GM12891 (cell line): ENCODE data around the gene CRISPLD2.

Experiments
- DNase-seq: peaks from one replicate; pipeline ENCODE4 v3.0.0; 2011; ENCODE audit warnings: low spot score; ENCODE audit not compliant: insufficient read length
- FAIRE-seq: peaks from 2 replicates; lab custom pipeline; 2011; peaks lifted over from hg19 to GRCh38; lab: Jason Lieb, UNC
- PAX5 ChIP-seq: IDR thresholded peaks from 2 replicates; pipeline ENCODE4 v1.6.1; 2011; ENCODE audit warnings: low read length, moderate library complexity, mild to moderate bottlenecking; ENCODE audit not compliant: insufficient read depth, severe bottlenecking
- POLR2A ChIP-seq: IDR thresholded peaks from 2 replicates; pipeline ENCODE4 v1.6.1; 2011; ENCODE audit warnings: low read depth, low read length, control low read depth
- POLR2AphosphoS5 ChIP-seq: IDR thresholded peaks from 2 replicates; pipeline ENCODE4 v1.6.1; 2011; ENCODE audit warnings: low read depth, low read length, control low read depth
- POU2F2 ChIP-seq: IDR thresholded peaks from 2 replicates; pipeline ENCODE4 v1.6.1; 2011; ENCODE audit warnings: low read depth, mild to moderate bottlenecking, control low read depth, low read length, moderate library complexity
- SPI1 ChIP-seq: IDR thresholded peaks from 2 replicates; pipeline ENCODE4 v1.6.1; 2011; ENCODE audit warnings: low read depth, low read length, control low read depth
- TAF1 ChIP-seq: IDR thresholded peaks from 2 replicates; pipeline ENCODE4 v1.6.1; 2011; ENCODE audit warnings: low read depth, low read length, control low read depth

The CRISPLD2 gene

GRCh38 chr16:84874004-84874435 is 54.2 kb downstream of the CRISPLD2 start:
- TF ChIP-seq POU2F2 (no peak), POLR2AphosphoS5 (no peak), POLR2A (no peak), TAF1 (no peak), PAX5 (no peak), SPI1 (no peak)
- no peak for FAIRE-seq
- no peak for DNase-seq

GRCh38 chr16:84874553-84874952 is 54.8 kb downstream of the CRISPLD2 start:
- TF ChIP-seq PAX5 (no peak), SPI1 (no peak), POLR2AphosphoS5 (no peak), POU2F2 (no peak), POLR2A (no peak), TAF1 (no peak)
- DNase-seq = no peak
- FAIRE-seq = no peak

- FAIRE-seq (no peak), DNase-seq (no peak)
- TF ChIP-seq POLR2A (no peak), SPI1 (no peak), PAX5 (no peak), POLR2AphosphoS5 (no peak)
Measured at GRCh38 chr16:84874983-84875382, 55.2 kb downstream of the CRISPLD2 start.

GRCh38 chr16:84875846-84876245 is 56.1 kb downstream of the CRISPLD2 start:
- FAIRE-seq (no peak), DNase-seq (no peak)
- TF ChIP-seq SPI1 (no peak), POU2F2 (no peak), PAX5 (no peak), POLR2A (no peak), TAF1 (no peak)

DNA sequence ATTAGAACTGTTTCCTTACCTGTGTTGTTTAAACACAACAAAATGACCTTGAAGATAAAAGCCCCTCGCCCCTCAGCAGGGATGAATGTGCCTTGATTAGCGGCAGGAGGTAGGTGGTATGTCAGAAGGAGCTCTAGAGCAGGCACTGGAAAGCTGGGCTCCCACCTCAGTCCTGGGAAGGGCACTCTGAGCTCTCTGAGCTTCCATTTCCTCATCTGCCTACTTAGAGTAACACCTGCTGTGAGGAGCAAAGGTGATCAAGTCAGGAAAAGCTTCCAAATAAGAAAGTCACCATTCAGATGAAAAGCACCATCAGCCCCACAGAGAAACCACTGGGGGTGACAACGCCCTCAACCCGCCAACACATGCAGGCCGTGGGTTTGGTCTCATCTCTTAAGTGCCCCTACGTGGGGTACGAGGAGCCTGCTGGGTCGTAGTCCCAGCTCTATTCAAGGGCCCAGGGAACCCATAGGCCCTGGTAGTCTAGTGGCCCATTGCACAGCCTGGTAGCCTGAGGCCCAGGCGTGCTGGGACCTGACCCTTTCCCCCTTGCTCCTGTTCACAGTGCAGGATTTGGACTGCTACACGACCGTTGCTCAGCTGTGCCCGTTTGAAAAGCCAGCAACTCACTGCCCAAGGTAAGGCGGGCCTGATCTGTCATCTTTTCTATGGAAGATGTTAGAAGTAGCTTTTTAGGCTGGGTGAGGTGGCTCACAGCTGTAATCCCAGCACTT is 57.3 kb downstream of the CRISPLD2 start:
- no peak for TF ChIP-seq POU2F2
- no peak for TF ChIP-seq SPI1
- no peak for TF ChIP-seq POLR2AphosphoS5
- no peak for TF ChIP-seq POLR2A
- TF ChIP-seq TAF1 = no peak
- no peak for TF ChIP-seq PAX5
- DNase-seq = no peak
- no peak for FAIRE-seq

DNA sequence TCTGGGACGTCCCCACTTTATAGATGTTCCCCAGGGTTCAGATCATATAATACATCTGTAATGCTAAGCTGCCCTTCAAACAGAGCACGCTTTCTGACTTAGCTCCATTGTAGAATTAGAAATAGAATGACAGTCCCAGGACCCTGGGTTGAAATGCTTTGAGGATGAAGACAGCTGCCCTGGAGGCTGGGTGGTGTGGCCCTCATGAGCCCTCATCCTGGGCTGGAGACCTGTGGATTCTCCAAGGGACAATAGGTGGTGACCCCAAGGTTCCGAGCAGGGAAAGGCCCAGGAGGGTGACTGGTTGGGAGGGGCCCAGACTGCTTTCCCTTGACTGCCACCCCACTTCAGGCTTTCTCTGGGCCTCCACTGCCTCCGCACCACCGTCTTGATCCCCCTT is 59.0 kb downstream of the CRISPLD2 start:
- FAIRE-seq (no peak), DNase-seq (no peak)
- TF ChIP-seq POLR2A = no peak
- no peak for TF ChIP-seq POLR2AphosphoS5
- no peak for TF ChIP-seq PAX5

DNA sequence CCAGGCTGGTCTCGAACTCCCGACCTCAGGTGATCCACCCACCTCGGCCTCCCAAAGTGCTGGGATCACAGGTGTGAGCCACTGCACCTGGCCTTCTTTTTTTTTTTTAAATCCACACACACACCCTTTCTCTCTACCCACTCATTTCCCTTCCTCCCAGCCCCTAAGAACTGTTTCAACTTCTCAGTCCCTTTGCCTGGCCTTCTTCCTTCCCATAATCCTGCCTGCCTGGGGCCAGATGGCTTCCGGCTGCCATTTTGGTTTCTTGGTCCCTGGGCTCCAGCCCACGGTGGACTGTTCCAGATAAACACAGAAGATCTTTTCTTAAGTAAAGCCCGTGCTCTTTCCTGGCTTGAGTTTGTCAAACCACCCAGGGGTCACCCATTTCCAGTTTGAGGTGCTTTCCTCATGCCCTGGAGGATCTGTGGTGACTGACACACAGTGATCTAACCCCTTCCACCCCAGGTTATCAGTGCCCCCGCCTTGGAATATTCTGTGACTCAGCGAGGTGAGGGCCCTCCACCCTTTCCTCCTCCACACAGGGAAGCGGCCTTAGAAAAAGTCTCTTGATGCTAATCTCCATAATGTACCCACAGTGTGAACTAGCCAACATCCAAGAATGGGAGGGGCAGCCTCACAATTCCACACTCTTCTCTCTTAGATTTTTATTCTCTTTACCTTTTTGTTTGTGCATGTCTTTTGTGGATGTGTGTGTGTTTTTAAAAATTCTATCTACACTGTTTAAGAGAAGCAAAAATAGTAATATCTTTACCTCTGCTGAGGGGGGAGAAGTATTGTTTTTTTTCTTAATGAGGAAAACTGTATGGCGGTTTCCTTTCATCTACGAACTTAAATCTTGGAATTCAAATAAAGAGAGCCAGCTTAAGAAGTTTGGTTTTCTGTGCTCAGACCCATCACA is 60.0 kb downstream of the CRISPLD2 start:
- no peak for TF ChIP-seq TAF1
- TF ChIP-seq PAX5 = no peak
- no peak for TF ChIP-seq SPI1
- TF ChIP-seq POLR2AphosphoS5 = no peak
- no peak for TF ChIP-seq POLR2A
- no peak for TF ChIP-seq POU2F2
- no peak for DNase-seq
- no peak for FAIRE-seq

- TF ChIP-seq POLR2A (no peak), PAX5 (no peak), POLR2AphosphoS5 (no peak), SPI1 (no peak), POU2F2 (no peak), TAF1 (no peak)
- FAIRE-seq = no peak
- no peak for DNase-seq
Measured at GRCh38 chr16:84881702-84882521, 62.1 kb downstream of the CRISPLD2 start.

DNA sequence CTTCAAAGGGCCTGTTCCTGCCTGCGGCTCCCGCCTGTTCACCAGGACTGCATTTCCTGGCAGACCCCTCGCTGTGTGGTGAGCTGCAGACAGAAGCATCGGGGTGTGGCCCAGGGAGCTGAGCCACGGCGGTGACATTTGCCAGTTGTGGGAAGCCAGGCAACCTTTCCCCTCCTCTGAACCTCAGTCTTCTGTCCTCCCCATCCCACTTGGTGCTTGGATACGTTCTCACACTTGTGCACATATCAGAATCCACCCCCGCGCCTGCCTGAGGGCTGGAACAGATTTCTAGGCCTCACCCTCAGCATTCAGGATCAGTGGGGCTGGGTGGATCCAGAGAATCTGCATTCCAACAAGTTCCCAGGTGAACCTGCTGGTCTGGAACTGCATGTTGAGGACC is 63.5 kb downstream of the CRISPLD2 start:
- TF ChIP-seq PAX5 (no peak), POLR2A (no peak), POU2F2 (no peak), TAF1 (no peak), SPI1 (no peak), POLR2AphosphoS5 (no peak)
- FAIRE-seq (no peak), DNase-seq (no peak)
